Fibroblast of skin of abdomen (primary cell): ENCODE results near the gene PLXNB2.

ENCODE experiments used
- DNase-seq: peaks from one replicate; pipeline ENCODE4 v3.0.0-alpha.2; 2013

The PLXNB2 gene

DNA sequence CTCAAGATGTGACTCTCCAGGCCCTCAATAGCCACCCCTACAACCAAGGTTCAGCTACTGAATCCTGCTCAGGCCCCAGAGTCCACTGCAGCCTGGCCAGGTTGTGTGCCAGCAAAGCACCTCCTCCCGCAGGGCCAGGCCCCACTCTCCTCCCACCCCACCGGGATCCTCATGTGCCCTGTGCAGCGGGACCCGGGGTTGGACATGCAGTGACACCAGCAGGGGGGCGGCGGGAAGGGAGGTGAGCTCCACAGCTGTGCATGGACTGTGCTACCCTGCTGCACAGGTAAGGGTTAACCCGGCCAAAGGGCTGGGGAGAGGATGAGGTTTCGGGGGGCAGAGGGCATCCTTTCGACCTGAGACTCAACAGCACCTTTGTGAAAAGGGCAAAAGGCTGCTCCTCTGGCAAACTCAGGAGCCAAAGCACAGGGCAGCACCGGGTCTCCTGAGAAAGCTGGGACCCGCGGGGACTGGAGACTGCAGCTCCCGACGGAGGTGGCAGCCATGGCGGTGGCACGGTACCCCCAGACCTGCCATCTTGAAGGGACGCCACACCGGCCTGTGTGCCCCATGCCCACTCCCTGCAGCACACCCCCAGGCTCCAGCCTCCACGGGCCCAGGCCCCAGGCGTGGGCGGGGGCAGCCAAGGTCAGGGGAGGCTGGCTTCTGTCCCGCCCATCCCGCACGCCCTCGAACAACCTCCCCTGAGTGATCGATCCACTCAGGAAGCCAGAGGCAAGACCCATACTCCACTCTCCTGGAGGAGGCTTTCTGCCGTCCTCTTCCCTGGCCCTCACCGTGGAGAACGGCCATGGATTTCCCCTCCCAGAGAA, 10.6 kb downstream of the PLXNB2 start:
- no peak for DNase-seq

DNA sequence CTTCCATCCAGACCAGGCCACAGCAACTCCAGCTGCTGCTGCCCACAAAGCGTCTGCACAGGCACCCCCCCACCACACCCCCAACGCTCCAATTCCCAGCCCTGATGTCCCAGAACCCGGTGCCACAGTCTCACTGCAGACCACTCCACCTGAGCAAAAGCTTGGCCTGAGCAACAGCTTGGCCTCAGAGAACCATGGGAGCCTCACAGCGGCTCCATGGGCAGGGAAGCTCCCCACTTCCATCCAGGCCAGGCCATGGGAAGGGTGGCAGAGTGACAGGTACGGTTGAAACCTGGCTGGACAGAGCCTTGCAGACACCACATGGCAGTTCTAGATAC, 13.2 kb downstream of the PLXNB2 start:
- no peak for DNase-seq

- peak; percentile 79 for DNase-seq
Measured at GRCh38 chr22:50293441-50294318, 13.8 kb downstream of the PLXNB2 start.

DNA sequence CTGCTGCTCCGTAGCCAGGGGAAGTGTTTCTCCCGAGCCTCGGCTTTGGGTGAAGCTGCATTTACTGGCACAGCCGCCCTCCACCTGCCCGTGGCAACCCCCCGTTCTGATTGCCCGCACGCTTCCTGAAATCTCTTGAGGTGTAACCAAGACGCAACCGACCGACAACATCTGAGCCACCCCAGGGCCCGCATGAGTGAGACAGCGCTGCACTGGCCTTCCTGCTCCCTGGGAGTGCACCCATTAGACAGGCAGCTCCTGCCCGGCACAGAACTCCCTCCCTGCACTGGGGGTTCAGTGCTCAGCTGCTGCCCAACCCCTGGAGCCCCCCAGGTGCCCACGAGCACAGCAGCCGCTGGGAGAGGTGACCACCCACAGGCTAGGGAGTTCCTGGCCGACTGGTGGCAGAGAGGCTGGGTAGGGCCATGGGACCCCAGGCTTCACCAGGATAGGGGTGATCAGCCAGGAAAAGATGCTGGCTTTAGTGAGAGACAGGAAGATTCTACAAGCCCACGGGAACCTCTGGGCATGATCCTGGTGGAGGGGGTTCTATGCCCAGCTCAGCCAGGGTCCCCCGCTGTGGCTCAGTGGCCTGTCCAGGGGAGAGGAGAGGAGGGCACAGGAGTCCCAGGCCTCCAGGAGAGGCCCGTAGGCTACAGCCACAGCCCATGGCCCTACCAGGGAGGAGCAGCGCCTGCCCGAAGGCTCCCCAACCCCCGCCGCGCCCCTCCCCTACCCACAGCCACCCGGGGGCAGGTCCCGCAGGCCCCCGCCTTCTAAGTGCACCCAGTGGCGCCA, 14.6 kb downstream of the PLXNB2 start:
- DNase-seq: no peak

DNA sequence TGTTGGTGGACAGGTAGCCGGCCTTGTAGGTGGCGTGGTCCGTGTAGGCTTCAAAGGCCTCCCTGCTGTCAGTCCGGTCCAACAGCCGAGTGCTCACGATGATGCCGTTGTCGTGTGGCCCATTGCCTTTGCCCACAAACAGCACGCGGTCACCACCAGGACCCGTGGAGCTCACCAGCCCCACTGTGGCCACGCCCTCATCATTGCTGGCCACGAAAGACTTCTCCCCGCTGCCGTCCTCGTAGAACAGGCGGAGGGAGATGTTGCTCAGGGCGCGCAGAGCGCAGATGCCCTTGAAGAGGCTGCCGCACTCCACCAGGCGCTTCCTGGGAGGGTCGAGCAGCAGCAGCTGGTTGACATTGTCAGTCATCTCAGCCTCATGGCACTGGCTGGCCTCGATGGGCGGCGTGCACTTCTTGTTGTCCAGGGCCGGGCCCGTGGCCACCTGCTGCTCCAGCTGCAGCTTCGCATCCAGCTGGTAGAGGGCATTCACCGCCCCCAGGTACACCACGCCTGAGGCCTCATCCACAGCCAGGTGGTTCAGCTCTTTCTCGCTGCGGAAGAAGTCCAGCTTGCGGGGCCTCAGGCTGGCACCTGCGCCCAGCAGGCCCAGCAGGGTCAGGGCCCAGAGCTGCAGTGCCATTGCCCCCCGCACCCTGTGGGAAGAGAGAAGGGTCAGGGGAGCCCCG, 17.4 kb downstream of the PLXNB2 start:
- no peak for DNase-seq

- no peak for DNase-seq
Measured at GRCh38 chr22:50289151-50289941, 18.1 kb downstream of the PLXNB2 start.

- DNase-seq: no peak
Measured at GRCh38 chr22:50287731-50288130, 19.7 kb downstream of the PLXNB2 start.

DNA sequence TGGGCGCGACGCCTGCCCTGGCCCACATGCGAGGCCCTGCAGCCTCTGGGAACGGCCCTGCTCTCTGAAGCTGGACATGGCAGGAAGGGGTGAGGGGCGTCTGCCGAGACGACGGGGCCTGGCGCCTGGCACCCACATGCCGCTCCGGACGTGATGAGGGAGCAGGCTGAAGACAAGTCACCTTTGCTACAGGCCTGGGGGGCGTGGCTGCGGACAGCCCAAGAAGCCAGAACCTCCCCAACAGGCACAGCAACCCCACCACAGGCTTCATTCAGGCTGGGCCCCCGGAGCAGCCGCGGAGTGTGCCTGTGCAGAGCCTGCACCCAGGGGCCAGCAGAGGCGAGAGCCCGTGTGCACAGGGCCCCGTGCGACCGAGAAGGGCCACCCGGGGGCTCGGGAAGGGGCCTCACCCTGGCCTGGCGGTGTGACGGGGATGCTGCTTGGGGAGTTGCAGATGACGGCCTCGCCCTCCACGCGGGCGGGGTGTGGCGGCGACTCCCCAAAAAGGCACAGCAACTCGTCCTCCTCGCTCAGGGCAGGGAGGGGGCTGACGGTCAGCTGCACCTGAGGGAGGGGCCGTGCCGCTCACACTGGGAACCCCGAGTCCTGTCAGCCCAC, 20.6 kb downstream of the PLXNB2 start:
- DNase-seq: no peak

DNA sequence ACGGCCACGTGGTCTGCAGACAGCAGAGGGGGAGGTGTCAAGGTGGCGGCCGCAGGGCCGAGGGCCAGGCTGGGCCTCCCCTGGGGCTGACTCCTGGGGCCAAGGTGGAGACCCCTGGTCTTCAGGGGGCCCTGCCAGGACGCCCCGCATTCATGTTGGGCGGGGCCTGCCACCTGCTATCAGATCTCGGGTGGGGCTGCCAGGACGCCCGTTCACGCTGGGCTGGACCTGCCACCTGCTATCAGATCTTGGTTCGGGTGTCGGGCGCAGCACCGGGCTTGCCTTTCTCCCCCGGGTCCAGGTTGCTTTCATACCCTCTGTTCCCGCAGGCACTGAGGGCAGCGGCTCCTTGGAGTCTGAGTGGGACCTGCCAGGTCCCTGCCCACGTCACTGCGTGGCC, 21.2 kb downstream of the PLXNB2 start:
- DNase-seq: no peak

DNA sequence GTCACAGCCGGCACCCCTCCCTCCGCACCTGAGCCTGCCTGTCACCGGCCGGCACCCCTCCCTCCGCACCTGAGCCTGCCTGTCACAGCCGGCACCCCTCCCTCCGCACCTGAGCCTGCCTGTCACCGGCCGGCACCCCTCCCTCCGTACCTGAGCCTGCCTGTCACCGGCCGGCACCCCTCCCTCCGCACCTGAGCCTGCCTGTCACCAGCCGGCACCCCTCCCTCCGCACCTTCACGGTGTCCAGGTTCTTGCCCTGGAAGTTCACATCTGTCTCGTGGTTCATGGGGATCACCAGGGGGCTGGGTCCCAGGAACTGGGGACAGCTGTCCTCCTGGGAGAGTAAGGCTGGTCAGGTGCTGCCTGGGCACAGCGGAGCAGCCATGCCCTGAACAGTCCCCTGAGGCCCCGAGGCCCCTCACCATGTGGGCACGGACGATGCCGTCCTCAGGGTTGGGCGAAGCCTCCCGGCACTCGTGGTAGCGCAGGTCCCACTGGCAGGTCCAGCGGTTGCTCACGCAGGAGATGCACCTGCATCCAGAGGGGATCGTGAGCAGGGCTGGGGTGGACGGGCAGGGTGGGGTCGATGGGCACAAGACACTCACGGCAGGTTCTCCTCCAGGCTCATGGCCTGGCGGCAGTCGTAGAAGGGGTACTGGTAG, 21.7 kb downstream of the PLXNB2 start:
- no peak for DNase-seq

DNA sequence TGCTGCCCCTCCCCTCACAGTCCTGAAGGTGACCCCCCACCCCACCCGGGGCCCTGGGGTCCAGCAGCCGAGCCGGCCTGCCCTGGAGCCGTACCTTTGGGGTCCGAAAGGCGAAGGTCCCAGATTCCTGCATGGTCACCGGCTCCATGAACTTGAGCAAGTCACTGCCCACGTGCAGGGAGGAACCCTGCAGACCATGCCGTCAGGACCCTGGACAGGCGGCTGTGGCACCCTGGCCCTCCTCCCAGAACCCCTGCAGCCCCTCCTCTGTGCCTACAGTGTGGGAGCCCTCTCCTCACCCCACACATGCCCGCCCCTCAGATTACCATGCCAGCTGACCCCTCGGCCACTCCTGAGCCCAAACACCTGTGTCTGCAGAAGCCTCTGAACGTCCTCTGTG, 23.0 kb downstream of the PLXNB2 start:
- DNase-seq: no peak

- DNase-seq: no peak
Measured at GRCh38 chr22:50283821-50284220, 23.6 kb downstream of the PLXNB2 start.

DNA sequence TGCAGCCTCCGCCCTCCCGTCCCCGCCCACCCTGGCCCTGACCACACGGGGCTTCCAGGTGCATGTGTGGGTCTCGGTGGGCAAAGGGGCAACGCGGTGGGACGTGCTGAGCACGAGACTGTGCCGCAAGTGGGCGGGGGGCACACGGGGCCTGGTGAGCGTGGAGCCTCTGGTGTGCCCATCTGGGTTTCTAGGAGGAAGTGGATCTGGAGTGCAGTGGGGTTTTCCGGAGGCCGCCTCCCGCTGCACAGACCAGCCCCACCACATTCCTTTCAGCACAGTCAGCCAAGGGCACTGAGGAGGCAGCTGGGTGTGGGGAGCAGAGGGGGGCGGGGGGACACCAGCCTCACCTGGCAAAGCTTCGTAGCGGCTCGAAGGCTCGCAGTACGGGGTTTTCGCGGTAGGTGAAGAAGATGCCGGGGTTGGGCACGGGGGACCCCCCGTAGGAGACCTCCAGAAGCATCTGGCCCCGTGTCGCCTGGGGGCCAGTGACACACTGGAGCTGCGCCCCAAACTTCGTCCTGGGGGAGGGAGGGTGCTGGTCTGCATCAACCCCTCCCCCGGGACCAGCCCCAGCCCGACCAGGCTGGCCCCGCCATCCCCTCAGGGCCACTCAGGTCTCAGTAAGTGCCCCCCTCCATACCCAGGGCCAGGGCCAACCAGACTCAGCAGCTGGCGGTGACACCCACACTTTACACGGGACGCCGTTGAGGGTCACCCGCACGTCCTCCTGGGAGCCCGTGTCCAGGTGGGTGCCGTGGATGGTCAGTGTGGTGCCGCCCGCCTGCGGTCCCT, 24.9 kb downstream of the PLXNB2 start:
- peak; percentile 68 for DNase-seq

DNA sequence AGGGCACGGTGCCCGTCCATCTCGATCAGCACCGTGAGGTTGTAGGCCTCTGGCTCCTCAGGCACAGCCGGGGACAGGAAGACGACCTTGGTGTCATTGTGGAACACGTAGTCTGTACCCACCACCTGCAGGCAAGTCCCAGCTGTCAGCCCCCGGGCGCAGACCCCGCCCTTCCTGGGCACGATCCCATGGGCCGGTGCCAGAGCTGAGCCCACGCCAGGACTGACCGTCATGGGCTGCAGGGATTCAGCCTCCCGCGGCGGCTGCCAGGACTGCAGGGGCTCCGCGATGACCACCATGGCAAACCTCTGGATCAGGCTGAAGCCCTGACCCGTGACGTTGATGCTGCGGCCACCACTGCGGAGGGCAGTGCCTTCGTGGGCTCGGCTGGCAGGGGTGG, 25.5 kb downstream of the PLXNB2 start:
- DNase-seq: no peak

DNA sequence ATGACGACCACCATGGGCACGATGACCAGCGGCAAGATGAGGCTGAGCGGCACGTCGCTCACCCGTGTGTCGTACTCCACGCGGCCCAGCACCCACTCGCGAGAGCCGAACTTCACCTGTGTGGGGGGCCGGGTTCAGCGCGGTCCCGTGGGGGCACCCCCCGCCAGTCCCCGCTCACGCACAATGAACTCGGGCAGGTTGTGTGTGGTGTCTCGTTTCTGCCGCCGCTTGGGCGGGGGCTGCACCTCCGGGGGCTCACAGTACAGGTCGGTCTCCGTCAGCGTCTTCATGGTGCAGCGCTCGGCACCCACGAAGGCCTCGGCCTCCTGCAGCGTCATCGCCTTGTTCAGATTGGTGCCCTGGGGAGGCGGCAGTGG, 26.1 kb downstream of the PLXNB2 start:
- no peak for DNase-seq

GRCh38 chr22:50280708-50281383, 26.6 kb downstream of the PLXNB2 start:
- DNase-seq: no peak

- DNase-seq: no peak
Measured at GRCh38 chr22:50280022-50280707, 27.3 kb downstream of the PLXNB2 start.

- DNase-seq: no peak
Measured at GRCh38 chr22:50278956-50279619, 28.4 kb downstream of the PLXNB2 start.
